IPS DF 6.9 (cell line): ENCODE results near the gene TRAPPC2.
"Not testable (repeated sequence)": the region's sequence is repeated elsewhere in the genome, so short reads cannot be mapped to it uniquely, and the experiment has no call there.

Source experiments
- DNase-seq: peaks from one replicate; pipeline ENCODE4 v3.0.0-alpha.2; 2013; ENCODE audit warnings: low read depth, low spot score
- H3K27ac ChIP-seq: one replicate; pipeline ENCODE4 v1.5.1; 2013; ENCODE audit warnings: low read length, control low read depth
- H3K27me3 ChIP-seq: 2 replicates; pipeline ENCODE4 v1.6.1; 2013; ENCODE audit warnings: mild to moderate bottlenecking, low read length; ENCODE audit not compliant: control insufficient read depth, insufficient read depth
- H3K36me3 ChIP-seq: 2 replicates; pipeline ENCODE4 v1.6.1; 2013; ENCODE audit warnings: low read length; ENCODE audit not compliant: control insufficient read depth, insufficient read depth
- H3K4me1 ChIP-seq: 2 replicates; pipeline ENCODE4 v1.6.1; 2013; ENCODE audit warnings: low read length; ENCODE audit not compliant: control insufficient read depth, insufficient read depth
- H3K4me3 ChIP-seq: 2 replicates; pipeline ENCODE4 v1.5.1; 2013; ENCODE audit warnings: mild to moderate bottlenecking, low read length
- H3K9me3 ChIP-seq: 2 replicates; pipeline ENCODE4 v1.6.1; 2013; ENCODE audit warnings: low read length, inconsistent platforms; ENCODE audit not compliant: control insufficient read depth, insufficient read depth
- WGBS: extraction: QIAGEN DNeasy Blood & Tissue Kit; methylation state at CpG from one replicate; pipeline ENCODE4 v1.1.7; 2013; ENCODE audit warnings: mixed read lengths, missing lambda C conversion rate; ENCODE audit not compliant: insufficient read length, insufficient coverage; 5-methylcytosine and 5-hydroxymethylcytosine counted together

TRAPPC2 gene

DNA sequence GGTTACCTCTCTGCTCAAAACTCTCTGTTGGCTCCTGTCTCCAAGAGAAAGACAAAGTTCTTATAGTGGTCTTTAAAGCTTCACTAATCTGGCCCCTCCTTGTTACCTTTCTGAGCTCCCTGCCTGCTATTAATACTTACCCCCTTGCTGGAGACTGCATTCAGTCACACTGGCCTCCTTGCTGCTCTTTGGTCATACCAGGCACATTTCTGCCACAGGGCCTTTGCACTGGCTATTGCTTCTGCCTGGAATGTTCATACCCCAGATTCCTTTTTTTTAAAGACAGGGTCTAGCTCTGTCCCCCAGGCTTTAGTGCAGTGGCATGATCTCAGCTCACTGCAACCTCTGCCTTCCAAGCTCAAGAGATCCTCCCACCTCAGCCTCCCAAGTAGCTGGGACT lies 61.4 kb downstream of the TRAPPC2 start:
- Histone ChIP-seq H3K4me3 (no peak overlapping the region), H3K27ac (no peak overlapping the region), H3K36me3 (no peaks in the 10 kb centered on the region), H3K27me3 (no peaks in the 10 kb centered on the region), H3K4me1 (no peaks in the 10 kb centered on the region), H3K9me3 (no peaks in the 10 kb centered on the region)
- DNase-seq, result no peak

DNA sequence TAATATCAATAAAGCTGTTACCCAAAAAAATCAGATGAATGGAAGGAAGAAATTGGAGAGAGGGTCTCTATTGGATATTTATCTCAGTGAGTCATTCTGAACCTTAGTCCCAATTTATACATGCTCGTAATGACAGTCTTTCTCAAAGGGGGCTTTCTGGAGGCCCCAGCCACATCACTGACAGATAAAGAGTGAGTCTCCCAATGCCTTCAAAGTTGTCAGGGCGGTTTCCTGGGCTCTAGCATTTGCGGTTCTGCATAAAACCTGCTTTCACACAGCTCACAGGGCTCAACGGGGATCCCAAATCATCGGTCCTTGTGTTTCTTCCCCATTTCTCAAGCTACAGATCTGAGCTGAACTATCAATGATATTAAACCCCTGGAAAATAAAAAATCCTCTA lies 64.2 kb downstream of the TRAPPC2 start:
- H3K9me3 ChIP-seq, result no peaks in the 10 kb centered on the region
- H3K4me3 ChIP-seq, result no peak overlapping the region
- H3K36me3 ChIP-seq, result no peaks in the 10 kb centered on the region
- H3K27me3 ChIP-seq, result no peaks in the 10 kb centered on the region
- no peaks in the 10 kb centered on the region for H3K4me1 ChIP-seq
- no CpG with 5 or more reads among the region's 5 CpGs for WGBS
- no peak for DNase-seq
- H3K27ac ChIP-seq, result no peak overlapping the region

DNA sequence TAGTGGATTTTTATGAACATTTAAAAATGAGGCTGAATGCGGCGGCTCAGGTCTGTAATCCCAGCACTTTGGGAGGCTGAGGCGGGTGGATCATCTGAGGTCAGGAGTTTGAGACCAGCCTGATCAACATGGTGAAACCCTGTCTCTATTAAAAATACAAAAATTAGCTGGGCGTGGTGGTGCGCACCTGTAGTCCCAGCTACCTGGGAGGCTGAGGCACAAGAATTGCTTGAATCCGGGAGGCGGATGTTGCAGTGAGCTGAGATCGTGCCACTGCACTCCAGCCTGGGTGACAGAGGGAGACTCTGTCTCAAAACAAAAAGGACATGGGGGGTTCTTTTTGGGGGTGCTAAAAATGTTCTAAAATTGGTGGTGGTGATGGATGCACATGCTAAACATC lies 64.7 kb downstream of the TRAPPC2 start:
- not testable (repeated sequence) for H3K4me3 ChIP-seq, H3K4me1 ChIP-seq, H3K9me3 ChIP-seq, H3K36me3 ChIP-seq, DNase-seq, H3K27me3 ChIP-seq, H3K27ac ChIP-seq
- WGBS, result no CpG with 5 or more reads among the region's 8 CpGs

DNA sequence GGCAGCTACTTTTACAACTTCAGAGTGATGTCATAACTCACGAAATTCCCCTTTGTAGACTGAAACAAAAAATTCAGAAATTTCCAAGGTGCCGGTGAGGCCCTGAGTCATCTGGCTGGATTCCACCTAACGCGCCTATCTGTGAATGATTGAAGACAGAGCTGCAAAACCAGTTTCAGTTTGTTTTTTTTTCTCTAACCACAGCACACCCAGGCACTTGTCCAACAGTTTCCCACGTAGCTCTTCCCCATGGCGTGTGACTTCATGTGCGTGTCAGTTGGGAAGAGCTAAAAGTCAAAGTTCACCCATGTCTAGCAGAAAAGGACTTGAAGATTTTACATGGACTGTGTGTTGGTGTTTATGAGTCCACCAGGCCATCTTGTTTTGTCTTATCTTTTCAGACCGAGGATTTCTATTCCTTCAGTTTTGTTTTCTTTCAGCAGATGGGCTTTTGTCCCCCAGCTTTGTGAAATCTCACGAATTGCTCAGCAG lies 65.1 kb downstream of the TRAPPC2 start:
- no peak overlapping the region for H3K4me3 ChIP-seq
- no peaks in the 10 kb centered on the region for H3K36me3 ChIP-seq
- no peaks in the 10 kb centered on the region for H3K4me1 ChIP-seq
- H3K27me3 ChIP-seq, result no peaks in the 10 kb centered on the region
- WGBS, result no CpG with 5 or more reads among the region's 9 CpGs
- no peak for DNase-seq
- H3K27ac ChIP-seq, result no peak overlapping the region
- no peaks in the 10 kb centered on the region for H3K9me3 ChIP-seq

DNA sequence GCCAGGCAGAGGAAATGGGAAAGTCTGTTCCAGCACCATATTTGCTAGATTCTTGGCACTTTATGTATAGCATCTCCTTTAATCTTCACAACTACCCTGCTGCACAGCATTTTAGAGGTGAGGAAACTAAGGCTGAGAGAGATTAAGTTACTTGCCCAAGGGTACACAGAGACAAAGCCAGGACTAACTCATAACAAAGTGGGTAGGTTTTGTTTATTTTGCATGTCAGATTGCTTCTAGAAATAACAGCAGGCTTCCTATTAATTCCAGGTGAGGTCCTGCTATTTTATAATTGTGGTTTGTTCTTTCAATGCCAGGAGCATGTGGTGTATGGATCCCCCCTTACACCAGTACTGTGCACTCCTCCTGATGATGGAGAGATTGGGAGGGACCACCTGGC lies 66.5 kb downstream of the TRAPPC2 start:
- Histone ChIP-seq H3K4me3 (no peak overlapping the region), H3K27me3 (no peaks in the 10 kb centered on the region), H3K27ac (no peak overlapping the region), H3K4me1 (no peaks in the 10 kb centered on the region), H3K9me3 (no peaks in the 10 kb centered on the region), H3K36me3 (no peaks in the 10 kb centered on the region)
- DNase-seq, result no peak

DNA sequence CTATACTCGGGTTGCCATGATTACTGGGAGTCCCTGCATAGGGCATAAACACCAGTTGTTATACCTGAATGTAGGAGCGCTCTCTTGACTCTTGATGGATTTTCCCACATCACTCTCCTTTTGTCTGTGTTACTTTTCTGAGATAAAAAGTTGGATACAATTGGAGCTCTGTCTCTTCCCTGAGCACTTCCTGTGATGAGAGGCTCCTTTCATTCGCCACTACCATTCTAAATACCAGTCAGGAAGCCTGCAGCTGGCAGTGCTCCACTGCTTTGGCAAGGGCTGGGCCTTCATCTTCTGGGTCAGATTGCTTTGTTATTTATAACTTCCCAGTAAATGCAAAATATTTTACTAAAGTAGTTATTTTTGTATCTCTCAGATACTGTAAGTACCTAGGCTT lies 67.6 kb downstream of the TRAPPC2 start:
- H3K27me3 ChIP-seq, result no peaks in the 10 kb centered on the region
- H3K4me3 ChIP-seq, result no peak overlapping the region
- no peaks in the 10 kb centered on the region for H3K36me3 ChIP-seq
- DNase-seq, result no peak
- H3K4me1 ChIP-seq, result no peaks in the 10 kb centered on the region
- H3K27ac ChIP-seq, result no peak overlapping the region
- no CpG with 5 or more reads among the region's 3 CpGs for WGBS
- no peaks in the 10 kb centered on the region for H3K9me3 ChIP-seq

DNA sequence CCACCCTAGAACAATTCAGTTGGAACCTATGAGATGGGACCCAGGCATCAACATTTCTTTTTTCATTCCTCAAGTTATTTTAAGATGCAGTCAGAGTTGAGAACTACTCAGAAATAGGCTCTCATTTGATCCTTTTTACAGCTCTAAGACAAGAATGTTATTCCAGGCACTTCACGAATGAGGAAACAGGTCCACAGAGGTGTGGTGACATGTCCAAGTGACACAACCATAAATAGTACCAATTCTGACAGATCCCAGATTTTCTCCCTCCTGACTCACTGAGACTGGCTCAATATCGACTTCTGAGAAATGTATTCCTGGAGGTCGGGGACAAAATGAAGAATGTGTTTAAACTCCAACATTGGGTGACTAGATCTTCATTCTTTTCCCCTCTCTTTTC lies 70.4 kb downstream of the TRAPPC2 start:
- Histone ChIP-seq H3K4me3 (no peak overlapping the region), H3K27me3 (no peaks in the 10 kb centered on the region), H3K36me3 (no peaks in the 10 kb centered on the region), H3K9me3 (no peaks in the 10 kb centered on the region), H3K4me1 (no peaks in the 10 kb centered on the region), H3K27ac (no peak overlapping the region)
- no CpG with 5 or more reads among the region's 3 CpGs for WGBS
- no peak for DNase-seq

DNA sequence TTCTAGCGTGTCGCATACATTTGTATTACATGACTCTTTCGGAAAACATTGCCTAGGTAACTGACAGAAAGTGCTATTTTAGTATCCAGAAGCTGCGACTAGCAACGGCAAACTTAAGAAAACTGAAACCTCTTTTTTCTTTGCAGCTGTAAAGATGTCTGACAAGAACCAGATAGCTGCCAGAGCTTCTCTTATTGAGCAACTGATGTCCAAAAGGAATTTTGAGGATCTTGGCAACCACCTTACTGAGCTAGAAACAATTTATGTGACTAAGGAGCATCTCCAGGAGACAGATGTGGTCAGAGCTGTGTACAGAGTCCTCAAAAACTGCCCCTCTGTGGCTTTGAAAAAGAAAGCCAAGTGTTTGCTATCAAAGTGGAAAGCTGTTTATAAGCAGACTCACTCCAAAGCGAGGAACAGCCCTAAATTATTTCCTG lies 72.0 kb downstream of the TRAPPC2 start:
- Histone ChIP-seq H3K27ac (no peak overlapping the region), H3K4me1 (no peaks in the 10 kb centered on the region), H3K27me3 (no peaks in the 10 kb centered on the region), H3K9me3 (no peaks in the 10 kb centered on the region), H3K36me3 (no peaks in the 10 kb centered on the region), H3K4me3 (no peak overlapping the region)
- WGBS, result no CpG with 5 or more reads among the region's 6 CpGs
- no peak for DNase-seq
